T-cell (primary cell): Measurements from ENCODE around the gene FBXL13. TPM values are rescaled to one million over a fixed set of nuclear protein-coding genes. Genes with fewer than 3 reads are reported as not detected.
"Not testable (repeated sequence)": the region's sequence is repeated elsewhere in the genome, so short reads cannot be mapped to it uniquely, and the experiment has no call there.

ENCODE experiments used
- ATAC-seq, 4 experiments: fragments of 200-7000 bp in 3 of 4; fragments of 150-1000 bp in 1 of 4; cut with Tn5 transposase; replicated peaks in 1 of 4; 1 replicate in 3 of 4; 2 replicates in 1 of 4; pipeline ENCODE4 v1.10.0; 2021; ENCODE audit warnings: moderate library complexity in 3 of 4, mild to moderate bottlenecking in 2 of 4, moderate number of reproducible peaks in 1 of 4
- CTCF ChIA-PET, 2 donors: fragments of 300-600 bp; sonication (Branson Sonifier 250); formaldehyde crosslinking; loops; one replicate each; lab custom pipeline; 2022; ENCODE audit warnings: antibody characterized with exemption in 2 of 2; lab: Charles Lee
- POLR2A ChIA-PET, 2 donors: fragments of 300-600 bp; sonication (Branson Sonifier 250); formaldehyde crosslinking; loops; one replicate each; lab custom pipeline; 2022; ENCODE audit warnings: antibody characterized with exemption in 2 of 2; lab: Charles Lee
- DNase-seq, 35 experiments: peaks; one replicate each; pipeline versions ENCODE4 v3.0.0 to v3.0.0-alpha.2; 2013 to 2023
- H3K27ac ChIP-seq: one replicate; pipeline ENCODE4 v1.5.1; 2013; ENCODE audit warnings: low read length
- H3K27me3 ChIP-seq, 2 experiments: replicated peaks in 1 of 2; 1 replicate in 1 of 2; 2 replicates in 1 of 2; pipeline versions ENCODE4 v1.6.1 to v1.7.0; 2013; ENCODE audit warnings: low read length in 1 of 2, mixed read lengths in 1 of 2; ENCODE audit not compliant: control insufficient read depth in 2 of 2, insufficient read depth in 2 of 2; ENCODE audit errors: extremely low read depth in 1 of 2
- H3K36me3 ChIP-seq, 2 donors: 1 replicate in 1 of 2; 2 replicates in 1 of 2; pipeline versions ENCODE4 v1.6.1 to v1.7.0; 2013; ENCODE audit warnings: low read length in 1 of 2; ENCODE audit not compliant: control insufficient read depth in 2 of 2, insufficient read depth in 1 of 2; ENCODE audit errors: extremely low read depth in 1 of 2
- H3K4me1 ChIP-seq, 2 experiments: 1 replicate in 1 of 2; 2 replicates in 1 of 2; pipeline versions ENCODE4 v1.6.1 to v1.7.0; 2013; ENCODE audit warnings: low read length in 2 of 2, mixed read lengths in 1 of 2; ENCODE audit not compliant: insufficient read depth in 2 of 2, control insufficient read depth in 1 of 2; ENCODE audit errors: extremely low read depth in 1 of 2
- H3K4me3 ChIP-seq, 2 donors: 1 replicate in 1 of 2; 2 replicates in 1 of 2; pipeline versions ENCODE4 v1.5.1 to v1.7.0; 2013; ENCODE audit warnings: mild to moderate bottlenecking in 2 of 2, low read length in 1 of 2, moderate library complexity in 1 of 2; ENCODE audit not compliant: control insufficient read depth in 1 of 2; ENCODE audit errors: extremely low read depth in 1 of 2
- H3K9me3 ChIP-seq: 2 replicates; pipeline ENCODE4 v1.7.0; 2013
- H3K27ac Mint-ChIP-seq, 2 donors: one replicate each; pipeline ENCODE4 v1.8.0; 2020 to 2021; ENCODE audit warnings: mild to moderate bottlenecking in 2 of 2, mixed read lengths in 2 of 2
- H3K27me3 Mint-ChIP-seq, 2 donors: one replicate each; pipeline ENCODE4 v1.8.0; 2021 to 2022; ENCODE audit warnings: mixed read lengths in 2 of 2
- H3K36me3 Mint-ChIP-seq: one replicate; pipeline ENCODE4 v1.8.0; 2021; ENCODE audit warnings: mixed read lengths
- H3K4me1 Mint-ChIP-seq, 3 donors: one replicate each; pipeline ENCODE4 v1.8.0; 2020 to 2022; ENCODE audit warnings: mixed read lengths in 3 of 3, mild to moderate bottlenecking in 1 of 3
- H3K4me3 Mint-ChIP-seq, 3 donors: one replicate each; pipeline ENCODE4 v1.8.0; 2020 to 2022; ENCODE audit warnings: mild to moderate bottlenecking in 3 of 3, mixed read lengths in 3 of 3, moderate library complexity in 3 of 3
- H3K9me3 Mint-ChIP-seq, 3 donors: one replicate each; pipeline ENCODE4 v1.8.0; 2020 to 2022; ENCODE audit warnings: mixed read lengths in 3 of 3
- WGBS: methylation state at CpG from one replicate; pipeline ENCODE4 v1.1.5; 2013; ENCODE audit warnings: missing lambda C conversion rate; ENCODE audit not compliant: insufficient coverage; 5-methylcytosine and 5-hydroxymethylcytosine counted together
- total RNA-seq, 35 experiments: library from RNA in 6 of 35; stranded (reverse) in 6 of 35; fragments of 120-200 nt in 1 of 35; gene quantifications; one replicate each; pipeline versions ENCODE4 v1.2.1 to v1.2.4 and lab custom pipeline; 2013 to 2026

Gene FBXL13
- total RNA-seq, 5 donors from 2014 or later (not counting 1 experiment from before 2014, with no cell fraction given): 1.3 to 2.7 (median 1.4) TPM

DNA sequence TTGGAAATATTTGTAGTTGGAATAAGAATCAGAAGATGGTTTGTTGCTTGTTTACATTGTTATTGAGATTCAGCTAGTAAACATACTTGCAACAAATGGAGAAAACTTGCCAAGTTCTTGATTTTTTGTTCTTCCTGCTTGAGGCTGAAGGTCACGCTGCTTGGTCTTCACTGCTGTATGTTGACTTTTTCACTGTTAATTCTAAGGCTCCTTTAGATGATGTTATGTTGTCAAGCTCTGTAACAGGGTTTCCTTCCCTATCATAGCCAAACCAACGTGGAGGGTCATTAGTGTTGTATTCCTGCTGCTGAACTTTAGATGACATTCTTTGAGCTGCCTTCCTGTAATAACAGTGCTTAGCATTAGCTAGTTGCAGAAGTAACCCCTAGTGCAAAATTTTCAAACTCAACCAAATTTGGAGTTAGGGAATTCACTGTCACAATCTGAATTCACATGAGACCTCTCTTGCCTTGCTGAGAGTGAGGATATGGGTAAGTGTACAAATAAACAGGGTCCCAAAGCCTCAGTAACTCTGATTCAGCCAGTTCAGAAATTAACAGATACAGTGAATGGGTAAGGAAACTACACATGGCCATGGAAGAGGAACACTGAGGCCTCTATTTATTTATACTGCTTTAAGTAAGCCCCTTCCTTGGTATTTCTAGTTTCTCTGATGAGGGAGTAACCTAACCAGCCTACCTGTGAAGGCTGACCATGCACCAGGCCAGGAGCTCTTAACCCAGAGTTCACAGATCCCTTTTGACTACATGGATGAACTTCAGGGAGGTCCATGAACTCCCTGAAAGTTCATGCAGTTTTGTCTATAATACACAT is 261.2 kb downstream of the FBXL13 start:
- no peaks in the 10 kb centered on the region for H3K9me3 ChIP-seq
- no CpG with 5 or more reads among the region's 2 CpGs for WGBS
- H3K27ac ChIP-seq: no peak overlapping the region
- ChIA-PET CTCF (no interaction called here), POLR2A (no interaction called here)
- H3K36me3 ChIP-seq: no peaks in the 10 kb centered on the region
- no peaks in the 10 kb centered on the region for H3K4me1 ChIP-seq
- no peaks in the 10 kb centered on the region for H3K27me3 ChIP-seq
- no peak overlapping the region for H3K4me3 Mint-ChIP-seq
- DNase-seq: no peak
- no peak overlapping the region for H3K27ac Mint-ChIP-seq
- H3K4me3 ChIP-seq: no peak overlapping the region
- ATAC-seq: no peak
- H3K9me3 Mint-ChIP-seq: no peaks in the 10 kb centered on the region
- no peaks in the 10 kb centered on the region for H3K27me3 Mint-ChIP-seq
- H3K4me1 Mint-ChIP-seq: no peaks in the 10 kb centered on the region
- peaks cover 36% of the 10 kb centered on the region for H3K36me3 Mint-ChIP-seq

DNA sequence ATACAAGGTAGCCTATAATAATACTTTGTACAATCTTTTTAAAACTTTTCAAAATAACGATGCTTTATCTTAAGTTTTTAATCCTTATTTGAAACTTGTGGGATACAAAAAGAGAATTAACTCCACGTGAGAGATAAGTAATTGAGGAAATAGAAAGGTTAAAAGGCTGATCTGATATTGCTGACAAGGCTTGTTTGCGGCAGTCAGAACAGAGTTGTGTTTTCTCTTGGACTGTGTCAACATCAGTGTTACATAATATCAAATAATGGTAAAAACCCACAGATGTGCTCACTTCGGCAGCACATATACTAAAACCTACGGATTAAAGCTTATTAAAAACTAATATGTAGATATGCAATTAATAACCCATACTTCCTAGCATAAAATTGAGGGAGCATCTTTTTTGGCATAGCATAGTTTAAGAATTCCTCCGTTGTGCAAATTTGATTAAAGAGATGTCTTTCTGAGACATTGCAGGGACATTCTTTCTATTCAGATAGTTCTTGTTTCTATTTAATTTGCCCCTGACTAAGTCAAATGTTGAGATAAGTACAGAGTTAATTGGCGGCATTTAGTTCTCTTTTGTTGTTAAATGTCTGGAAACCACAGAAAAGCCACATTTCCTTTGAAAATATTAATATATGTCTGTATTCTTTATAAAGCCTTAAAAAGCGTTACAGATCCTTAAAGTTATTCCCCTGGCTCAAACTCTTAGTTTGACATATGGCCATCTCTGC is 262.5 kb downstream of the FBXL13 start:
- Mint-ChIP-seq H3K4me3 (no peak overlapping the region), H3K36me3 (peaks cover 33% of the 10 kb centered on the region), H3K4me1 (no peaks in the 10 kb centered on the region), H3K27ac (no peak overlapping the region), H3K9me3 (no peaks in the 10 kb centered on the region), H3K27me3 (no peaks in the 10 kb centered on the region)
- no peaks in the 10 kb centered on the region for H3K9me3 ChIP-seq
- peaks cover 0 to 3% of the 10 kb centered on the region in 2 donors for H3K36me3 ChIP-seq
- POLR2A ChIA-PET: no interaction called here
- H3K27me3 ChIP-seq: no peaks in the 10 kb centered on the region
- H3K4me1 ChIP-seq: no peaks in the 10 kb centered on the region
- no peak overlapping the region for H3K4me3 ChIP-seq
- CTCF ChIA-PET: no interaction called here
- H3K27ac ChIP-seq: no peak overlapping the region
- DNase-seq (no peak), ATAC-seq (no peak)
- WGBS: 40% methylated on average over 1 of the region's 8 CpGs

DNA sequence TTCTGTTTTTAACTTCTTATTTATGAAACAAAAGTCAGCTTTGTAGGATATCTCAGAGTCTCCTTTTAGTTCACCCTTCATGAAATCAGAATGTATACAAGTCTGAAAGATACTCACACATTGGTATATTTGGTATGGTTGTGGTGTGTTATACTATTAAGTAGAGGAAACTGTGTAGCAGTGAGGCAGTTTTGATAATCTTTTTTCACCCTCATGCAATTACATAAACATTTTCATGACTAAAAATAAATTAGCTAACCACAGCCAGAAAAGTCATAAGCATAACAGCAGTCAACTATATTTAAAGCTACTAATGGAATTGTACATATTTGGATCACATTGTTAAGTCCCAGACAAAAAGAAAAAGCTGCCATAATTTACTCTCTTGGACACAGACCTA is 263.7 kb downstream of the FBXL13 start:
- Mint-ChIP-seq H3K27ac (no peak overlapping the region), H3K9me3 (no peaks in the 10 kb centered on the region), H3K4me1 (no peaks in the 10 kb centered on the region), H3K27me3 (no peaks in the 10 kb centered on the region), H3K36me3 (peaks cover 33% of the 10 kb centered on the region), H3K4me3 (no peak overlapping the region)
- no peak overlapping the region for H3K4me3 ChIP-seq
- no peak for DNase-seq
- H3K4me1 ChIP-seq: no peaks in the 10 kb centered on the region
- no peak for ATAC-seq
- no peaks in the 10 kb centered on the region for H3K27me3 ChIP-seq
- ChIA-PET CTCF (no interaction called here), POLR2A (no interaction called here)
- H3K27ac ChIP-seq: no peak overlapping the region
- H3K36me3 ChIP-seq: peaks cover 0 to 3% of the 10 kb centered on the region in 2 donors
- no peaks in the 10 kb centered on the region for H3K9me3 ChIP-seq

DNA sequence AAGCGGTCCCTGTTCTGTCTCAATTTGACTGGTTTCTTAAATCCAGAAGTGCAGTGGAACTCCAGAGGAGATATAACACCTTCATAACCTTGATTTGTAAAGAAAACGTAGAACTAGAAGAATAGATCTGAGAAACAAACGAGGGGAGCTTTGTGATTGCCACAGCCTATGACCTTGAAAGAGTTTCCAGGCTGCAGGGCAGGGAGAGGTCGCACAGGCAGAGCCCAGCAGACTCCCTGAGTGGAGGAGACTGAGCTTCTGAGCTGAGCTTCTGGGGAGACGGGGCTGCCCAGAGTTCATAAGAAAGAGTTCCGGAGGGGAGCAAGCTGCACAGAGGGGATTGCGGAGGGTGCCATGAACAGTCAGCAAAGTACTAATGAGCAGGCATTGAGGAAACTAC is 268.0 kb downstream of the FBXL13 start:
- no peaks in the 10 kb centered on the region for H3K27me3 Mint-ChIP-seq
- H3K36me3 Mint-ChIP-seq: peaks cover 23% of the 10 kb centered on the region
- Histone ChIP-seq H3K27ac (no peak overlapping the region), H3K4me1 (no peaks in the 10 kb centered on the region), H3K27me3 (no peaks in the 10 kb centered on the region), H3K36me3 (peaks cover 0 to 3% of the 10 kb centered on the region in 2 donors), H3K9me3 (peaks cover 3% of the 10 kb centered on the region), H3K4me3 (no peak overlapping the region)
- H3K4me3 Mint-ChIP-seq: no peak overlapping the region
- ChIA-PET CTCF (no interaction called here), POLR2A (no interaction called here)
- no peak overlapping the region for H3K27ac Mint-ChIP-seq
- WGBS: 95% methylated on average over 5 of the region's 7 CpGs
- no peak for DNase-seq
- no peak for ATAC-seq
- peaks cover 8 to 28% (median 8%) of the 10 kb centered on the region in 3 donors for H3K9me3 Mint-ChIP-seq
- no peaks in the 10 kb centered on the region for H3K4me1 Mint-ChIP-seq

DNA sequence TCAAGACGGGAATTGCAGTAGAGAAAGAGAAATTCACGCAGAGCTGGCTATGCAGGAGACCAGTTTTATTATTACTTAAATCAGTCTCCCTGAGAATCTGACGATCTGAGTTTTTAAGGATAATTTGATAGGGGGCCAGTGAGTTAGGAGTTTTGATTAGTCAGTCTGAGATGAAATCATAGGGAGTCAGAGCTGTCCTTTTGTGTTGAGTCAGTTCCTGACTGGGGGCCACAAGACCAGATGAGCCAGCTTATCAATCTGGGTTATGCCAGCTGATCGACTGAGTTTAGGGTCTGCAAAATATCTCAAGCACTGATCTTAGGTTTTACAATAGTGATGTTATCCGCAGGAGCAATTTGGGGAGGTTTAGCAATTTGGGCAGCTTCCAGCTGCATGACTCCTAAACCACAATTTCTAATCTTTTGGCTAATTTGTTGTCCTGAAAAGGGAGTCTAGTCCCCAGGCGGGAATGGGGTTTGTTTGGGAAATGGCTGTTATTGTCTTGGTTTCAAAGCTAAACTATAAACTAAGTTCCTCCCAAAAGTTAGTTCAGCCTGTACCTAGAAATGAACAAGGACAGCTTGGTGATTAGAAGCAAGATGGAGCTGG is 278.5 kb downstream of the FBXL13 start:
- CTCF ChIA-PET, H3K4me3 ChIP-seq, H3K36me3 ChIP-seq, H3K27ac Mint-ChIP-seq, H3K27me3 ChIP-seq, ATAC-seq, H3K4me1 Mint-ChIP-seq, DNase-seq, H3K27me3 Mint-ChIP-seq, POLR2A ChIA-PET, H3K4me1 ChIP-seq, H3K9me3 ChIP-seq, H3K27ac ChIP-seq, H3K4me3 Mint-ChIP-seq: not testable (repeated sequence)
- H3K9me3 Mint-ChIP-seq: peaks cover 0 to 16% (median 4%) of the 10 kb centered on the region in 3 donors
- H3K36me3 Mint-ChIP-seq: peaks cover 34% of the 10 kb centered on the region
- no CpG with 5 or more reads among the region's 6 CpGs for WGBS

DNA sequence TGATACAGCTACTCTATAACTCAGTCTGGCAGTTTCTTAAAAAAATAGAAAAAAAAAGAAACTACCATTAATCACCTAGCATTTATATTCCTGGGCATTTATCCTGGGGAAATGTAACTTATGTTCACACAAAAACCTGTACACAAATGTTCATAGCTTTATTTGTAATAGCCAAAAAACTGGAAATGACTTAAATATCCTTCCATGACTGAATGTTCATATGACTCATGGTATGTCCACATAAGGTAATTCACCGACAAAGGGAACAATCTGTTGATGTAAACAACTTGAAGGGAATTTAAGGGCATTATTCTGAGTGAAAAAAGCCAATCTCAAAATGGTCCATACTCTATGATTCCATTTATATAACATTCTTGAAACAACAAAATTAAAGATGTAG is 280.0 kb downstream of the FBXL13 start:
- H3K27ac Mint-ChIP-seq, H3K4me3 ChIP-seq, H3K4me1 ChIP-seq, DNase-seq, H3K9me3 ChIP-seq, ATAC-seq, H3K4me3 Mint-ChIP-seq, H3K27ac ChIP-seq, H3K36me3 ChIP-seq, H3K9me3 Mint-ChIP-seq, H3K27me3 ChIP-seq, CTCF ChIA-PET, H3K27me3 Mint-ChIP-seq, H3K4me1 Mint-ChIP-seq: not testable (repeated sequence)
- no CpG with 5 or more reads among the region's 1 CpG for WGBS
- peaks cover 33% of the 10 kb centered on the region for H3K36me3 Mint-ChIP-seq
- POLR2A ChIA-PET: interaction anchor here in 1 of 2 donors (0.6 kb wide), 1 partner anchor 724 kb away, joined by 6 read pairs; no protein-coding TSS in a partner anchor
